GM18861 (cell line): Measurements from ENCODE around the gene TRIM3.
A peak's percentile ranks its signal among the peaks of the same experiment; 100 is the strongest.

Experiments used
- ATAC-seq: cut with Tn5 transposase; IDR thresholded peaks from one replicate; pipeline ENCODE4 v1.9.1; 2021; ENCODE audit not compliant: unreplicated experiment

Gene TRIM3

GRCh38 chr11:6481012-6481923, 7.5 kb upstream of the TRIM3 start, which contains the start of the genes ARFIP2 and TIMM10B:
Gene ARFIP2 (minus strand): TSS chr11:6481331. CDS start chr11:6480421, 910 bp downstream.
Gene TIMM10B (plus strand): TSS chr11:6481501. CDS start chr11:6481517, 16 bp downstream.
- peak; percentile 99 for ATAC-seq

- ATAC-seq = no peak
Measured at GRCh38 chr11:6480299-6480914, 6.7 kb upstream of the TRIM3 start.

GRCh38 chr11:6476571-6476970, 2.8 kb upstream of the TRIM3 start:
- ATAC-seq = no peak

- no peak for ATAC-seq
Measured at GRCh38 chr11:6475936-6476335, 2.2 kb upstream of the TRIM3 start.

- ATAC-seq = no peak
Measured at GRCh38 chr11:6474806-6475500, 1.2 kb upstream of the TRIM3 start.

- ATAC-seq = no peak
Measured at GRCh38 chr11:6474413-6474792, 662 bp upstream of the TRIM3 start.

- ATAC-seq = no peak
Measured at GRCh38 chr11:6472934-6473333, 807 bp downstream of the TRIM3 start.

GRCh38 chr11:6469599-6469998, 4.1 kb downstream of the TRIM3 start:
- ATAC-seq = no peak

- ATAC-seq = no peak
Measured at GRCh38 chr11:6468712-6469495, 4.8 kb downstream of the TRIM3 start.

- no peak for ATAC-seq
Measured at GRCh38 chr11:6459099-6459450, 14.7 kb downstream of the TRIM3 start.

- no peak for ATAC-seq
Measured at GRCh38 chr11:6458352-6459098, 15.2 kb downstream of the TRIM3 start.

GRCh38 chr11:6457581-6458320, 16.0 kb downstream of the TRIM3 start:
- ATAC-seq = no peak

GRCh38 chr11:6456361-6457073, 17.2 kb downstream of the TRIM3 start:
- no peak for ATAC-seq

GRCh38 chr11:6455070-6455469, 18.7 kb downstream of the TRIM3 start:
- no peak for ATAC-seq

- ATAC-seq = no peak
Measured at GRCh38 chr11:6453152-6453551, 20.6 kb downstream of the TRIM3 start.

- ATAC-seq = no peak
Measured at GRCh38 chr11:6452219-6452618, 21.5 kb downstream of the TRIM3 start.

- ATAC-seq = no peak
Measured at GRCh38 chr11:6448574-6448973, 25.2 kb downstream of the TRIM3 start.

GRCh38 chr11:6443269-6444003, 30.3 kb downstream of the TRIM3 start:
- peak; percentile 72 for ATAC-seq
